Measurements from ENCODE around the gene ITGB3BP. TPM values are rescaled to one million over a fixed set of nuclear protein-coding genes. Genes with fewer than 3 reads are reported as not detected.
A peak's percentile ranks its signal among the peaks of the same experiment; 100 is the strongest.

Gene ITGB3BP
- total RNA-seq, 1 experiment from 2014 or later, result 31.9 TPM

DNA sequence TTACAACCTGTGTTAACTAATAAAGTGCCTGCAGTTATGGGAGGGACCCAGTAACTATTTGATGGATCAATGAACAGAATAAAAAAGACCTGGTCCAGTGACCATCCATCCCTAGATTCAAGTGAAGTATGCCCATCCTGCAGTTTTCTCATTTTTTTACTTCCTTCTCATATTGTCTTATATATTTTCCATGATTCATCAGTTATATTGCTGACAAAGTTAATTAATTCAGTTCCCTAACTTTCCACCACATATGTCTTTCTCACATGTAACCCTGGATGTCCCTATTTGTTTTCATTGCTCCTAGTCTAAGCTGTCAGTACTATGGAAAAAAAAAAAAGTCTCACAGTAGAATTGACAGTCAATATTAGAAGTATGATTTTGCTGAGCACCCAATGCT, 64.3 kb downstream of the ITGB3BP start:
- no peaks in the 10 kb centered on the region for H3K36me3 ChIP-seq (ENCODE audit: control insufficient read depth, insufficient read depth, low read length)
- CTCF ChIA-PET, result no interaction called here
- DNase-seq (ENCODE audit: low read depth, low spot score) (no peak), ATAC-seq (no peak)
- no peak overlapping the region for H3K27ac ChIP-seq (ENCODE audit: low read length)
- H3K9me3 ChIP-seq (ENCODE audit: control insufficient read depth, insufficient read depth, low read depth, low read length), result peaks cover 14% of the 10 kb centered on the region; the same call in 1 of the 2 replicates
- H3K27me3 ChIP-seq (ENCODE audit: control insufficient read depth, insufficient read depth, low read length), result no peaks in the 10 kb centered on the region
- no peaks in the 10 kb centered on the region for H3K4me1 ChIP-seq (ENCODE audit: control insufficient read depth, insufficient read depth, low read length)
- H3K4me3 ChIP-seq (ENCODE audit: low read depth in 2 of 2, low read length in 2 of 2), result no peak overlapping the region
- in situ Hi-C loops (cut with HindIII; ENCODE audit: low pct_unique_long_range_greater_than_20kb, low sequenced_read_pairs) (no loop called here), intact Hi-C loops (cut with micrococcal nuclease; ENCODE audit: unreplicated experiment) (no loop called here)
- no TSS peak for BruUV-seq (replicated peaks)
- POLR2A ChIA-PET, result no interaction called here
- TF ChIP-seq POLR2AphosphoS5 (IDR thresholded peaks at IDR 0.05; ENCODE audit: low read depth, low read length) (no peak), TCF7L2 (IDR thresholded peaks at IDR 0.05; ENCODE audit: low read depth, low read length) (no peak), SIN3A (IDR thresholded peaks at IDR 0.05; ENCODE audit: borderline replicate concordance, insufficient read depth, low read depth, low read length) (no peak)
- TF ChIP-seq, protein P1, sequence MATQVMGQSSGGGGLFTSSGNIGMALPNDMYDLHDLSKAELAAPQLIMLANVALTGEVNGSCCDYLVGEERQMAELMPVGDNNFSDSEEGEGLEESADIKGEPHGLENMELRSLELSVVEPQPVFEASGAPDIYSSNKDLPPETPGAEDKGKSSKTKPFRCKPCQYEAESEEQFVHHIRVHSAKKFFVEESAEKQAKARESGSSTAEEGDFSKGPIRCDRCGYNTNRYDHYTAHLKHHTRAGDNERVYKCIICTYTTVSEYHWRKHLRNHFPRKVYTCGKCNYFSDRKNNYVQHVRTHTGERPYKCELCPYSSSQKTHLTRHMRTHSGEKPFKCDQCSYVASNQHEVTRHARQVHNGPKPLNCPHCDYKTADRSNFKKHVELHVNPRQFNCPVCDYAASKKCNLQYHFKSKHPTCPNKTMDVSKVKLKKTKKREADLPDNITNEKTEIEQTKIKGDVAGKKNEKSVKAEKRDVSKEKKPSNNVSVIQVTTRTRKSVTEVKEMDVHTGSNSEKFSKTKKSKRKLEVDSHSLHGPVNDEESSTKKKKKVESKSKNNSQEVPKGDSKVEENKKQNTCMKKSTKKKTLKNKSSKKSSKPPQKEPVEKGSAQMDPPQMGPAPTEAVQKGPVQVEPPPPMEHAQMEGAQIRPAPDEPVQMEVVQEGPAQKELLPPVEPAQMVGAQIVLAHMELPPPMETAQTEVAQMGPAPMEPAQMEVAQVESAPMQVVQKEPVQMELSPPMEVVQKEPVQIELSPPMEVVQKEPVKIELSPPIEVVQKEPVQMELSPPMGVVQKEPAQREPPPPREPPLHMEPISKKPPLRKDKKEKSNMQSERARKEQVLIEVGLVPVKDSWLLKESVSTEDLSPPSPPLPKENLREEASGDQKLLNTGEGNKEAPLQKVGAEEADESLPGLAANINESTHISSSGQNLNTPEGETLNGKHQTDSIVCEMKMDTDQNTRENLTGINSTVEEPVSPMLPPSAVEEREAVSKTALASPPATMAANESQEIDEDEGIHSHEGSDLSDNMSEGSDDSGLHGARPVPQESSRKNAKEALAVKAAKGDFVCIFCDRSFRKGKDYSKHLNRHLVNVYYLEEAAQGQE (IDR thresholded peaks at IDR 0.05; ENCODE audit: insufficient read depth in 1 of 2, low read depth in 2 of 2, low read length in 1 of 2), result no peak
- TF ChIP-seq, protein P2, sequence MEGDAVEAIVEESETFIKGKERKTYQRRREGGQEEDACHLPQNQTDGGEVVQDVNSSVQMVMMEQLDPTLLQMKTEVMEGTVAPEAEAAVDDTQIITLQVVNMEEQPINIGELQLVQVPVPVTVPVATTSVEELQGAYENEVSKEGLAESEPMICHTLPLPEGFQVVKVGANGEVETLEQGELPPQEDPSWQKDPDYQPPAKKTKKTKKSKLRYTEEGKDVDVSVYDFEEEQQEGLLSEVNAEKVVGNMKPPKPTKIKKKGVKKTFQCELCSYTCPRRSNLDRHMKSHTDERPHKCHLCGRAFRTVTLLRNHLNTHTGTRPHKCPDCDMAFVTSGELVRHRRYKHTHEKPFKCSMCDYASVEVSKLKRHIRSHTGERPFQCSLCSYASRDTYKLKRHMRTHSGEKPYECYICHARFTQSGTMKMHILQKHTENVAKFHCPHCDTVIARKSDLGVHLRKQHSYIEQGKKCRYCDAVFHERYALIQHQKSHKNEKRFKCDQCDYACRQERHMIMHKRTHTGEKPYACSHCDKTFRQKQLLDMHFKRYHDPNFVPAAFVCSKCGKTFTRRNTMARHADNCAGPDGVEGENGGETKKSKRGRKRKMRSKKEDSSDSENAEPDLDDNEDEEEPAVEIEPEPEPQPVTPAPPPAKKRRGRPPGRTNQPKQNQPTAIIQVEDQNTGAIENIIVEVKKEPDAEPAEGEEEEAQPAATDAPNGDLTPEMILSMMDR (IDR thresholded peaks at IDR 0.05), result no peak

DNA sequence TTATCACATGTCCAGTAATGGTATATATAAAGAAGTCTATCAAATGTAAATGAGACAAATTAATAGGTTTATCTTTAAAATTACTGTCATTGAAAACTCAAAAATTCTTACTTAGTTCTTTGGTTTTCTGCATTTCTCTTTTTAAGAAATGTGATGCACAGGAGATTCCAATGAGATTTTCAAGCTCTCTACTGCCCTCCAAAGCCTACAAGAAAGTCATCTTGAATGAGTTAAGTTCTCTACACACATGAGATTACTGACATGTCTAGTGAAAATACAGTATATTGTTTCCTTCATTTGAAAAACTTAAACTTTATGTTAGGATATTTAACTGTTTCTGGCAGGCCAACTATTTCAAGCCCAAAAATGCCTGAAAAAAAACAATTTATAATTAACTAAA, 68.8 kb downstream of the ITGB3BP start:
- no peak overlapping the region for H3K27ac ChIP-seq (ENCODE audit: low read length)
- H3K9me3 ChIP-seq (ENCODE audit: control insufficient read depth, insufficient read depth, low read depth, low read length), result no peaks in the 10 kb centered on the region
- intact Hi-C loops (cut with micrococcal nuclease; ENCODE audit: unreplicated experiment) (no loop called here), in situ Hi-C loops (cut with HindIII; ENCODE audit: low pct_unique_long_range_greater_than_20kb, low sequenced_read_pairs) (no loop called here)
- ATAC-seq, result no peak
- H3K4me1 ChIP-seq (ENCODE audit: control insufficient read depth, insufficient read depth, low read length), result no peaks in the 10 kb centered on the region
- BruUV-seq (replicated peaks), result no TSS peak
- TF ChIP-seq TCF7L2 (IDR thresholded peaks at IDR 0.05; ENCODE audit: low read depth, low read length) (no peak), POLR2AphosphoS5 (IDR thresholded peaks at IDR 0.05; ENCODE audit: low read depth, low read length) (no peak), SIN3A (IDR thresholded peaks at IDR 0.05; ENCODE audit: borderline replicate concordance, insufficient read depth, low read depth, low read length) (no peak)
- TF ChIP-seq, protein P2 (IDR thresholded peaks at IDR 0.05), result peak; percentile 38; the same call in 1 of the 2 replicates
- TF ChIP-seq, protein P1 (IDR thresholded peaks at IDR 0.05; ENCODE audit: insufficient read depth in 1 of 2, low read depth in 2 of 2, low read length in 1 of 2), result no peak
- POLR2A ChIA-PET, result no interaction called here
- DNase-seq (ENCODE audit: low read depth, low spot score), result no peak
- CTCF ChIA-PET, result interaction anchor here (0.7 kb wide), 1 partner anchor 43 kb away, joined by 3 read pairs; no protein-coding TSS in a partner anchor
- H3K27me3 ChIP-seq (ENCODE audit: control insufficient read depth, insufficient read depth, low read length), result no peaks in the 10 kb centered on the region
- H3K4me3 ChIP-seq (ENCODE audit: low read depth in 2 of 2, low read length in 2 of 2), result no peak overlapping the region
- H3K36me3 ChIP-seq (ENCODE audit: control insufficient read depth, insufficient read depth, low read length), result no peaks in the 10 kb centered on the region

Measured in Panc1 (cell line).